Measurements from ENCODE around the gene FHDC1. TPM values are rescaled to one million over a fixed set of nuclear protein-coding genes. Genes with fewer than 3 reads are reported as not detected.

Gene FHDC1
- total RNA-seq, 1 donor = under 0.01 TPM

DNA sequence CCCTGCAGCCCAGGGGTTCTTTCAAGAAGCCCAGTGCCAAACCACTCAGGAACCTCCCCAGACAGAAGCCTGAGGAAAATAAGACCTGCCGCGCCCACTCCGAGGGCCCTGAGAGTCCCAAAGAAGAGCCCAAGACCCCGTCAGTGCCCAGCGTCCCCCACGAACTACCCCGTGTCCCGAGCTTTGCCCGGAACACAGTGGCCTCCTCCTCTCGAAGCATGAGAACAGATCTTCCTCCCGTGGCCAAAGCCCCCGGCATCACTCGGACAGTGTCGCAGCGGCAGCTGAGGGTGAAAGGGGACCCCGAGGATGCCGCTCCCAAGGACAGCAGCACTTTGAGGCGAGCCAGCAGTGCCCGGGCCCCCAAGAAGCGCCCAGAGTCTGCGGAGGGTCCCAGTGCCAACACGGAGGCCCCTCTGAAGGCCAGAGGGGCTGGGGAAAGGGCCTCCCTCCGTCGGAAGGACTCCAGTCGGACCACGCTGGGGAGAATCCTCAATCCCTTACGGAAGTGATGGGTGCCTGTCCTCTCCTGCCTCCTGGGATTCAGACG, 40.2 kb downstream of the FHDC1 start:
- H3K4me1 ChIP-seq (ENCODE audit: insufficient read depth, low read length) = no peaks in the 10 kb centered on the region
- H3K27me3 ChIP-seq (ENCODE audit: insufficient read depth, low read length) = no peaks in the 10 kb centered on the region
- H3K4me3 ChIP-seq (ENCODE audit: low read length) = no peak overlapping the region
- H3K9me3 ChIP-seq (ENCODE audit: low read depth, low read length) = no peaks in the 10 kb centered on the region

DNA sequence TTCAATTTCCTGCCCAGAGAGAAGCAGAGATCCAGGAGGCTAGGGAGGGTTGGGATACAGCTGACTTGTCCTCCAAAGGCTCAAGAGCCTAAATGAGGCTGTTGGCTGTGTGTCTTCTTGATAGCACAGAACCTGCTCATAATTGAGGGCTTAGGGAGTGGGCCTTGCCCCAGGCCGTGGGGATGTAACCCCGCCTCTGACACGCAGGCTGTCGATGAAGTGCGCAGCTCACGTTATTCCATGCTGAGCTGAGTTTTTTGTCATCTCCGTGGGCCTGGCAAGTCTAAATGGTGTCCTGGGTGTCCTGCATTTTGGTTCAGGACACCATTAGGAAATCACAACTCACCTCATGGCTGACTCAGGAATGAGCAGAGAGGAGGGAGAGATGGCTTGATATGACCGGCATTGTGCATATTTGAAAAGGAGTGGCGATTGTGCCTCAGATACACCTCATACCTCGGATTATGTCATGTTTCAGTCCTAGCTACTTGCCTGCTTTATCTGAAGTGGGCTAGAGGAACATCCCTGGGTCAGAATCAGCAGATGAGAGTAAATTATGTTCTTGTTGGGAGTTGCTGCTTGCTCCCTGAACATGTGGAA, 43.7 kb downstream of the FHDC1 start:
- H3K27me3 ChIP-seq (ENCODE audit: insufficient read depth, low read length) = no peaks in the 10 kb centered on the region
- H3K9me3 ChIP-seq (ENCODE audit: low read depth, low read length) = no peaks in the 10 kb centered on the region
- H3K4me3 ChIP-seq (ENCODE audit: low read length) = no peak overlapping the region
- H3K4me1 ChIP-seq (ENCODE audit: insufficient read depth, low read length) = no peaks in the 10 kb centered on the region

DNA sequence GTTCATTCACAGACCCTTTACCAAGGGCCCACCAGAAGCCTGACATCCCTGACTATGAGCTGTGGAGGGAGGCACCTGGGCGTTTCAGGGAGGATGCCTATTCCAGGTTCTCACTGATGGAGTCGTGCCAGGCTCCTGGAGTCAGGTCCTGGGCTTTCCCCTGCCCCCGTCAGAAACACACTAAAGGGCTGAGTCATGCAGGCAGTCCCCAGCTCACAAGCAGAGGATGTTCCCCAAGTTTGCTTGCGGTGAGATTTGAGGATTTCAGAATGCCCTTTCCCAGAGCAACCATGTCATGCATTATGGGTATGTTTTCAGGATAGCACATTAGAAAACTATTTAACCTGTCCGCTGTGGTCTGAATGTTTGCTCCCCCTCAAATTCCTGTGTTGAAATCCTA, 45.2 kb downstream of the FHDC1 start:
- no peak overlapping the region for H3K4me3 ChIP-seq (ENCODE audit: low read length)
- H3K9me3 ChIP-seq (ENCODE audit: low read depth, low read length) = no peaks in the 10 kb centered on the region
- H3K27me3 ChIP-seq (ENCODE audit: insufficient read depth, low read length) = no peaks in the 10 kb centered on the region
- H3K4me1 ChIP-seq (ENCODE audit: insufficient read depth, low read length) = no peaks in the 10 kb centered on the region

DNA sequence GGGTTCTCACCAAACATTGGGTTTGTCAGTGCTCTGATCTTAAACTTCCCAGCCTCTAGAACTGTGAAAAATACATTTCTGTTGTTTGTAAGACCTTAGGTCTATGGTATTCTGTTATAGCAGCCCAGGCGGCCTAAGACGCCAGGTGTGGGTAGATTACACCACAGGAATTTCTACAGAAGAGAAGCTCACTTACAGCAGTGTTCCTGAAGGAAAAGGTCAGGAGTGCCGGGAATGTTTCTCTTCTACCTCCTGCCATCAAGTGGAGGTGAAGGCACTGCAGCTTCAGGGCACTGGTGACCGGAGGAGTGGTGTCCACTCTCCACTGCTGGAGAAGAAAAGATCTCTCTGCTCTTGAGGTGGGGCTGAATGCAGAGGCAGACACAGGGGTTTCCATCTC, 45.7 kb downstream of the FHDC1 start:
- no peaks in the 10 kb centered on the region for H3K27me3 ChIP-seq (ENCODE audit: insufficient read depth, low read length)
- no peaks in the 10 kb centered on the region for H3K9me3 ChIP-seq (ENCODE audit: low read depth, low read length)
- H3K4me1 ChIP-seq (ENCODE audit: insufficient read depth, low read length) = no peaks in the 10 kb centered on the region
- no peak overlapping the region for H3K4me3 ChIP-seq (ENCODE audit: low read length)

DNA sequence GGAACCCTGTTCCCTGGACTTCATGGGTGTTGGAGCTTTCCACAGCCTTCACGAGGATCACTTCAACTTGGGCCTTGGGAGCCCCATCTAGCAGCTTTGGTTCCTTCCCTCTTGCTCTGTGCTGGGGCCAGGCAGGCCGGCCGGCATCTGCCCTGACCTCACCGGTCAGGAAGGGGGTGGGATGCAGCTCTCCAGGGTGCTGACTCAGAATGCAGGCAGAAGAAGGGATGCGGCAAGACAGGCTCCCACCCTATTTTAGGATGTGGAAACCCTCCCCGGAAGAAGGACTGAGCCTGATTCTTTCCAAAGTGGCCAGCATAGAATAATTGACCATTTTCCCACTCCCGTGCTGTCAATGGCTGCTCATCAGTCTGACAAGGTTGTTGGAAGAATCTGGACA, 47.1 kb downstream of the FHDC1 start:
- no peaks in the 10 kb centered on the region for H3K4me1 ChIP-seq (ENCODE audit: insufficient read depth, low read length)
- no peak overlapping the region for H3K4me3 ChIP-seq (ENCODE audit: low read length)
- no peaks in the 10 kb centered on the region for H3K9me3 ChIP-seq (ENCODE audit: low read depth, low read length)
- H3K27me3 ChIP-seq (ENCODE audit: insufficient read depth, low read length) = no peaks in the 10 kb centered on the region

DNA sequence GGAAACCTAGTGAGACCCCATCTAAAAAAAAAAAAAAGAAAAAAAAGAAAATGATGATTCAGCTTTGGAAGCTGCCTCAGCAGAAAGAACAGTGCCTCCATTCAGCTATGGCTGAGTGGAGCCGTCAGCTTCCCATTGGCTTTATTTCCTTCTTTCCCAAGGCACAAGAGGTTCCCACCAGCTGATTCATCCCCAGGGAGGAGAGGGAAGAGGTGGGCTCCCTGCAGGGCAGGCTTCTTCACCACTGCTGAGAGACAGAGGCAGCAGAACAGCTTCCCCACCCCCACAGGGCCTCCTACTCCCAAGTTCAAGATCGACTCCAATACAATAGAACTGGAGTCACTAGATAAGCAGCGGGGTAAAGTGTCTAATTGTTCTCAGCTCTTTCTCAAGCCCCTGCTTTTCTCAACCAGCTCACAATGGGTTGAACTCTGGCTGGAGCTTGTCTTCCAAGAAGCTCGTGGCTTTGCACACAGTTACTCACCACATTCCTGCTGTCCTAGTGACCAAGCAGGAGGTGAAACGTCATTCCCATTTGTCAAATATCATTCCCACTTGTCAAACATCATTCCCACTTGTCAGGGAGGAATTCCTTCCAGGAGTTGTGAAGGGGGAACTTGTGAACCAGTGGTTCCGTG, 47.8 kb downstream of the FHDC1 start:
- no peak overlapping the region for H3K4me3 ChIP-seq (ENCODE audit: low read length)
- no peaks in the 10 kb centered on the region for H3K27me3 ChIP-seq (ENCODE audit: insufficient read depth, low read length)
- H3K9me3 ChIP-seq (ENCODE audit: low read depth, low read length) = no peaks in the 10 kb centered on the region

DNA sequence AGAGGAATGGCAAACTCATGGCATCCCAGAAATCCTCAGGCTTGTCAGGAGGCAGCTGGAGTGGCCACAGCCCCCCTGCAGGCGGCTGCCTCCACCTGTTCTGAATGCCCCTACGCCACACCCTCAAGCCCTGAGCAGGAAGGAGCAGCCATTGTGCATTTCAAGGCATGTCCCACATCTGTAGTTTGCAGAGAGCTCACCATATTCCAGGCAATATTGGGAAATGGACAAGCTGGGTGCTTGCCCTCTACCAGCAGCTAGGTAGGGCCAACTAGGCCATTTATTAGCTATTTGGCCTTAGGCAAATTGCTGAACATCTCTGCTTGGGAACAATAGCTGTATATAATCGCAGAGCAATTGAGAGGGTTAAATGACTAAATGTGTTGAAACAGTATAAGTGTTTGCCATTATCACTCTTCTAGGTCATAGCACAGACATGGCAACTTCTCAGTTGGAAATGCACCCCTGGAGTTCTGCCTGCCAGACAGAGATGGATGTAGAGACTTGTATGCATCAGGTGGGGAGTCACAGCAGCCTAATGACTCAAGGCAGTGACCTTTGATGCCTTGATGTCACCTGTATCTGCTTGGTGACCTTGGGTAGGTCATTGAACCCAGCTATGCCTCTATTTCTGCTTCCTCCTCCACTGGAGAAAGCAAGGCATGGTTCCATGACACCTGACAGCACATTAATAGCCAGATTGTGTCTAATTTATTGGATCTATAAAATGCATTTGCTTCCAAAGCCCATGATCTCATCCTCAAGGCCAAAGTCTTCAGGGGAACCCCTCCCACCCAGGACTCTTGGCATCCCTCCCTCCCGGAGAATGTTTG, 52.8 kb downstream of the FHDC1 start:
- Histone ChIP-seq H3K4me1 (ENCODE audit: insufficient read depth, low read length) (no peaks in the 10 kb centered on the region), H3K9me3 (ENCODE audit: low read depth, low read length) (no peaks in the 10 kb centered on the region), H3K27me3 (ENCODE audit: insufficient read depth, low read length) (no peaks in the 10 kb centered on the region), H3K4me3 (ENCODE audit: low read length) (no peak overlapping the region)

More for the DNA sequence above, 47.8 kb downstream of the FHDC1 start:
- no peaks in the 10 kb centered on the region for H3K4me1 ChIP-seq (ENCODE audit: insufficient read depth, low read length)

DNA sequence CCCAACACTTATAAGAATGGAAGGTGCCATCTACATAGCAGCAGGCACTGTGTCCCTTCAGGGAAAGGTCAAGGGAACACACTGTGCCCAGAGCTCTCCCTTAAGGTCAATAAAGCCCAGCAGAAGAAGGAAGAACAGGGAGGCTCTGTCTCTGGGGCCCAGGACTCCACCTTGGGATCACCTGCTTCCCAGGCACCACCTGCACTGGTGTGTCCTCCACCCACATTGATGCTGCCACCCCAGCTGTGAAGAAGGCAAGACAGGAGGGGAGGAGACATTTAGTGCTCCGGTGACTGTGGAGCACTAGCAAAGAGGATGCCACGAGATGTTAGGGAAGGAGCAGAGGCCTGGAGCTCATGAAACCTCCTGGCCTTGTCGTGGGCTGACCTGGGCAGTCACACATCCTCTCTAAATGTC, 53.4 kb downstream of the FHDC1 start:
- Histone ChIP-seq H3K9me3 (ENCODE audit: low read depth, low read length) (no peaks in the 10 kb centered on the region), H3K4me3 (ENCODE audit: low read length) (no peak overlapping the region), H3K27me3 (ENCODE audit: insufficient read depth, low read length) (no peaks in the 10 kb centered on the region), H3K4me1 (ENCODE audit: insufficient read depth, low read length) (no peaks in the 10 kb centered on the region)

DNA sequence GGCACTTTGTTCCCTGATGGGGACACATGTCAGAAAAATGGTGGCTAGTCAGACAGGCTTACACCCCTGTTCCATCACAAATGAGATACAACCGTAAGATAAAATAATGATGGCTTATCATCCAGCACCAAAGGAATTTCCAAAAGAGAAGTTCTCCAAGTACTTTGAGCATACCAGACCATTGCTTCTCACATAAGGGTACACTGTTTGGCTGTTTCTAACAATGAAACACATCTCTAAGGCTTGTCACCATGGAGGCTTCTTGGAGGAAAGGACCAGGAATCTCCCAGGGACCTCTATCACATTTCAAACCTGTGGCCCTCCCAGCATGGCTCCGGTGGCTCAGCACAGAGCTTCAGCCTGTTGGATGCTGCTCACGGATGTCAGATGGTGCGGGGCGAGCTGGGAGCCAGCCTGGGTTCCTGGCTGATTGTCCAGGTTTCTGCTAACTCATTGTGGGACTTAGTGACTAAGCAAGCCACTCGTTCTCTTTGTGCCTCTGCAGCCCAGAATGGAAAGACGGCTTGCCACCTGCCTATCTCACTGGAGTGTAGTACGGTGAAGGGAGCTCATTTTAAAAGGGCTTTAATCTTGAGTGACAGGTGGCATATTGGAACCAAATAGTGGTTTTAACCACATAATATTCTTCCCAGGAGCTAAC, 54.5 kb downstream of the FHDC1 start:
- Histone ChIP-seq H3K9me3 (ENCODE audit: low read depth, low read length) (no peaks in the 10 kb centered on the region), H3K4me1 (ENCODE audit: insufficient read depth, low read length) (no peaks in the 10 kb centered on the region), H3K4me3 (ENCODE audit: low read length) (no peak overlapping the region), H3K27me3 (ENCODE audit: insufficient read depth, low read length) (no peaks in the 10 kb centered on the region)

DNA sequence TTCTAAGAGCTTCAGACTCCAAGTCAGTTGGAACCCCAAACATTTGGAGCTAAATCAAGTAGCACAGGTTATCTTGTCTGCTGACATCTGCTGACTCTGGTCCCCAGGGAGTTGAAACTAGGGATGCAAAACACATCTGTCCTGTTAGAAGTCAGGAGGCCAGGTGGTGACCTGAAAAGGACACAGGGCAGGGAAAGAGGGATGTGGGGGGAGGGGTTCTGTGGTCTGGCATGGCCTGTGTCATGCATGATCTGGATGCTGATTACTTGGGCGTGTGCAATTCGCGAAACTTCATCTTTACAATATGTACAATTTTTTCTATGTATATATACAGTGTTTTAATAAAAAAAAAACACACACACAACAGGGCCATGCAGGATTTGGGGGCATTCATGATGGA, 55.3 kb downstream of the FHDC1 start:
- Histone ChIP-seq H3K9me3 (ENCODE audit: low read depth, low read length) (no peaks in the 10 kb centered on the region), H3K4me1 (ENCODE audit: insufficient read depth, low read length) (no peaks in the 10 kb centered on the region), H3K4me3 (ENCODE audit: low read length) (no peak overlapping the region), H3K27me3 (ENCODE audit: insufficient read depth, low read length) (no peaks in the 10 kb centered on the region)

DNA sequence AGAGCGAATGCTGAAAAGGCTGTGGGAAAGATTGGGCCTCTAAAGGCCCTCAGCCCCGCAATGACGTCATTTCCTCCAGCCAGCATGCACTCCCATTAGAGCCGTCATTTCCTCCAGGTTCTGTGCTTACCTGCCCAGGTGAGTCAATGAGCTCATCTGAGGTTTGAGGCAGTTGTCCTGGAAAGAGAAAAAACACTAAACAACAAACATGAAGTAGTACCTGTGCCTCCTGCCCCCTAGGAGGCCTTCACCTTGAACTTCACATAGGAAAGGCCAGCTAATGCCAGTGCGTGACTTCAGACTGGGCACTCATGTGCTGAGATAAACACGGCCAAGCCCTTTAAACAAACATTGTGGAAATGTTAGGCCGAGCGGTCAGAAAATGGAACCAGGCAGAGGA, 55.9 kb downstream of the FHDC1 start:
- Histone ChIP-seq H3K27me3 (ENCODE audit: insufficient read depth, low read length) (no peaks in the 10 kb centered on the region), H3K9me3 (ENCODE audit: low read depth, low read length) (no peaks in the 10 kb centered on the region), H3K4me1 (ENCODE audit: insufficient read depth, low read length) (no peaks in the 10 kb centered on the region), H3K4me3 (ENCODE audit: low read length) (no peak overlapping the region)

DNA sequence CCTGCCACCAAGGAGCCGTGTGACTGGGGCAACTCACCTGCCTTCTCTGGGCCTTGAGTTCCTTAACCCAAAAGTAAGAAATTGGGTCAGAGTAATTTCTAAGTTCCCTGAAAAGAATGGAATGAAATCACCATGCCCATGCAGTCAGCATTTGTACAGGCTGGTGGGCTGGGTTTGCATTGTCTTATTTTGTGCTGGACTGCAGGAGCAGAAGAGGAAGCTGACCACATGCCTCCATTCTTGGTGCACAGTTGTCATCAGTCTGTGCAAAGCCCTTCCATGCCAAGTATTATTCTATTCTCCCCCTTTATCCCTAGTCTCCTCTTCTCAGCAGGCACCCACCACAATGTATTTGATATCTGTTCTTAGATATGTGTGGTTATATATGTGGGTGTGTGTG, 56.3 kb downstream of the FHDC1 start:
- Histone ChIP-seq H3K27me3 (ENCODE audit: insufficient read depth, low read length) (no peaks in the 10 kb centered on the region), H3K4me1 (ENCODE audit: insufficient read depth, low read length) (no peaks in the 10 kb centered on the region), H3K4me3 (ENCODE audit: low read length) (no peak overlapping the region), H3K9me3 (ENCODE audit: low read depth, low read length) (no peaks in the 10 kb centered on the region)

DNA sequence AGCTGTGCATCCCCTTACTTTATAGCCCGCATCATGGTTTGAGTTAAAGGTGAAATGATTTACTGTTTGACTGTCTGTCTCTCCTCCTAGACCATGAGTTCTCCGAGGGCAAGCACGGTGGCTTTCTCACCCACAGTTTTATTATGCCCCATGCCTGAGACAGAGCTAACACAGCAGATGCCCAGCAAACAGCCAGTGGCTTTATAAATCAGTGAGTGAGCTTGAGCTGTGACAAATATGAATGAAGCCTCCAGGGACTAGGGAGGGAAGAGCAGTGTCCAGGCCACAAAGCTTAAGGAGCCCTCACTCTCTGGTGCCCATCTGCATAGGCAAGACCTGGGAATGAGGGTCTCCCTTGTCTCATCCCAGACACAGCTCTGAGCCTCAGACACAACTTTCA, 57.9 kb downstream of the FHDC1 start:
- Histone ChIP-seq H3K9me3 (ENCODE audit: low read depth, low read length) (no peaks in the 10 kb centered on the region), H3K27me3 (ENCODE audit: insufficient read depth, low read length) (no peaks in the 10 kb centered on the region), H3K4me3 (ENCODE audit: low read length) (no peak overlapping the region), H3K4me1 (ENCODE audit: insufficient read depth, low read length) (no peaks in the 10 kb centered on the region)

DNA sequence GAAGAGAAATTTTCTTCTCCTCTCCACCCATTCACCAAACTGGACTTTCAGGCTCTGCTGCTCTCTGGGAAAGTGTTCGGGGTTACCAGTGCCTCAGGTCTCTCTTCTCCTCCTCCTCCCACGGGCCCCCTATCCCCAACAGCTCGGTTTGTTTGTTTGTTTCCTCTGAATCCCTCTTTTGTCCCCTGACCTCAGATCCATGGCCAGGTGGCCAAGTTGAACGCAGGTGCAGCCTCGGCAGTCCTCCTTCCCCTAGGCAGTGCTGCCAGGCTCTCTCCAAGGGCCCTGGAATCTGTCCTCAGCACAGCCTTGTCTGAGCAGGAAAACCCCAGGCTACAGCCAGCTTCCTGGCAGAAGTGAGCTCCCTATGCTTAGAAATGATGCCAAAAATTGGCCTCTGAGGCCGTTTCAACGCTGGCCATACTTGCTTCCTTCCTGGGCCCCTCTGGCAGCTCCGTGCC, 60.0 kb downstream of the FHDC1 start:
- Histone ChIP-seq H3K9me3 (ENCODE audit: low read depth, low read length) (no peaks in the 10 kb centered on the region), H3K4me1 (ENCODE audit: insufficient read depth, low read length) (no peaks in the 10 kb centered on the region), H3K4me3 (ENCODE audit: low read length) (no peak overlapping the region), H3K27me3 (ENCODE audit: insufficient read depth, low read length) (no peaks in the 10 kb centered on the region)

DNA sequence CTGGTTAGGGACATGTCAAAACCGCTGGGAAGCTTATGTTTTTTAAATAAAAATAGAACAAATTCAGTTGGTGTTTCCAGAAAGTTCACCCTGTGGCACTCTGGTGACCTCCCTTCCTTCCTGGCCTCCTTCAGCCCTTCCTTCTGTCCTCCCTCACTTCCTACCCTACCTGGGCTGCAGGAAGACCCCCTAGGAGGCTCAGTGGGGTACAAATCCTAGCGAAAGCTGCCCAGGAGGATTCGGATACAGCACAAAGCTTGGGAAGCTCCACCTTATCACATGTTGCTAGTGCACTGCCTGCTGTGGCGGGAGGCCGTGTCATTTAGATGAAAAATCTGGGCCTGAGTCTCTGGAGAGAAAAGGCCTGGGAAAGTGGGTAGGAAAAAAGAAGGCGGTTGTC, 60.5 kb downstream of the FHDC1 start:
- no peak overlapping the region for H3K4me3 ChIP-seq (ENCODE audit: low read length)
- H3K4me1 ChIP-seq (ENCODE audit: insufficient read depth, low read length) = no peaks in the 10 kb centered on the region
- H3K27me3 ChIP-seq (ENCODE audit: insufficient read depth, low read length) = no peaks in the 10 kb centered on the region
- H3K9me3 ChIP-seq (ENCODE audit: low read depth, low read length) = no peaks in the 10 kb centered on the region
